ENCODE measurements around the gene OOSP2.

- TF ChIP-seq POLR2AphosphoS5 (IDR thresholded peaks at IDR 0.05; ENCODE audit: low read depth, low read length) (no peak), POLR2A (IDR thresholded peaks at IDR 0.05; ENCODE audit: low read depth, low read length) (no peak), TAF1 (IDR thresholded peaks at IDR 0.05; ENCODE audit: low read depth, low read length) (no peak), SPI1 (IDR thresholded peaks at IDR 0.05; ENCODE audit: low read depth, low read length) (no peak), PAX5 (IDR thresholded peaks at IDR 0.05; ENCODE audit: insufficient read depth, low read length, severe bottlenecking) (no peak)
Measured at GRCh38 chr11:59990421-59990820, 49.8 kb upstream of the OOSP2 start.

All from GM12891 (cell line).